ENCODE data around the gene EDIL3.

EDIL3 gene

DNA sequence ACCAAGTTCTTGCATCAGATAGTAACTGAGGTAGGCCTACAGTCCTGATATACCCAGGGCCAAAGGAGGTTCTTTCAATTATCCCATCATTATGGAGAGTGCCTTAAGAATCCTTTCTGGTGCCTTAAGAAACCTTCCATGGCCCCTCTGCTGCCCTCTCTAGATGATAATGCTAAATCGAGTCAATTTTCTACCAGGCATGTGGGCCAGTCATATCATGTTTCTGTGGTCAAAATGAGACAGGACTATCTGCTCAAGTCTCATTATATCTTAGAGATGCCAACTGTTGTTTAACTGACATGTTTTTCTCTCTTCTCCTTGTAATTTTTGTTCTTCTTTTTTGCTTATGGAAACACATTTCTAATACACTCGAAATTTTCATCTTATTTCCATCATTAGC is 127.6 kb downstream of the EDIL3 start:
- Histone ChIP-seq H3K27me3 (ENCODE audit: control insufficient read depth, insufficient read depth, low read length) (no peaks in the 10 kb centered on the region), H3K4me1 (ENCODE audit: control insufficient read depth, insufficient read depth, low read length) (peaks cover 8% of the 10 kb centered on the region; the same call in 1 of the 2 replicates), H3K36me3 (ENCODE audit: control insufficient read depth, insufficient read depth, low read length) (no peaks in the 10 kb centered on the region), H3K4me3 (ENCODE audit: low read depth, low read length) (no peak overlapping the region), H3K9ac (ENCODE audit: low read depth, low read length) (no peak overlapping the region), H3K27ac (ENCODE audit: low read depth, low read length) (no peak overlapping the region), H3K9me3 (ENCODE audit: control insufficient read depth, insufficient read depth, low read length) (no peaks in the 10 kb centered on the region)

DNA sequence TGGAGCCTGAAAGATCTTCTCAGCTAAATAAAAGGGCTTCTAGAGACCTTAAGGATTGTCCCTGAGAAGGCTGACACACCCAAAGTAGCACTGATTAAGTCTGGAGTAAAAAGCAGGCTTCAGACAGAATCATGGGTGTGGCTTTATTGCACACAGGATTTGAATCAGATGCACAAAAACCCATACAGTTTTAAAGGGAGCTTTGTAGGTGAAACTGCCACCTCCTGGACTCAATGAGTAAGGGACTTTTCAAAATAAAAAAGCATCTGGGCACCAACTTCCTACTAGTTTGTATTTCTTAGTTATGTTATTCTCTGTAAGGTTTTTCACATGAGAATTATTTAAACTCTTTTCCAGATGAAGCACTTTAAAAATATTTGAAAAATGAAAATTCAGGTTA is 129.4 kb downstream of the EDIL3 start:
- no peaks in the 10 kb centered on the region for H3K27me3 ChIP-seq (ENCODE audit: control insufficient read depth, insufficient read depth, low read length)
- H3K36me3 ChIP-seq (ENCODE audit: control insufficient read depth, insufficient read depth, low read length): no peaks in the 10 kb centered on the region
- H3K9me3 ChIP-seq (ENCODE audit: control insufficient read depth, insufficient read depth, low read length): no peaks in the 10 kb centered on the region
- H3K9ac ChIP-seq (ENCODE audit: low read depth, low read length): no peak overlapping the region
- H3K27ac ChIP-seq (ENCODE audit: low read depth, low read length): no peak overlapping the region
- no peak overlapping the region for H3K4me3 ChIP-seq (ENCODE audit: low read depth, low read length)
- peaks cover 5% of the 10 kb centered on the region; the same call in 1 of the 2 replicates for H3K4me1 ChIP-seq (ENCODE audit: control insufficient read depth, insufficient read depth, low read length)

DNA sequence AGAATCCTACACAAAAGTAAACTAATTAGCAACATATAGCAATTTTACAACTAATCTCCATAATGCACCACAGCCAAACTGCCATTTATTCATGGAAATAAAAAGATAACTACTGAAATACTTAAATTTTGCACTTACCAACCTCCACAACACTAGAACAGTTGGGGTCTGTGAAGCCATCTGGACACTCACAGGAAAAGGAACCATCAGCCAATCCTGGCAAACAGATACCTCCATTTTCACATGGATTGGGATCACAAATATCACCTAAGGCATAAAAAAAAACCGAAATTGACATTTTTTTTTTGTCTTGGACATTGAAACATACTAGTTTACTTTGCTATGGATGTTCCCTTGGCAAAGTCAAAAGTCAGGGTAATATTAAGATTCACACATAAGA is 130.7 kb downstream of the EDIL3 start:
- no peak overlapping the region for H3K27ac ChIP-seq (ENCODE audit: low read depth, low read length)
- H3K4me1 ChIP-seq (ENCODE audit: control insufficient read depth, insufficient read depth, low read length): peaks cover 6% of the 10 kb centered on the region; the same call in 1 of the 2 replicates
- no peaks in the 10 kb centered on the region for H3K9me3 ChIP-seq (ENCODE audit: control insufficient read depth, insufficient read depth, low read length)
- no peak overlapping the region for H3K9ac ChIP-seq (ENCODE audit: low read depth, low read length)
- no peaks in the 10 kb centered on the region for H3K27me3 ChIP-seq (ENCODE audit: control insufficient read depth, insufficient read depth, low read length)
- no peak overlapping the region for H3K4me3 ChIP-seq (ENCODE audit: low read depth, low read length)
- no peaks in the 10 kb centered on the region for H3K36me3 ChIP-seq (ENCODE audit: control insufficient read depth, insufficient read depth, low read length)

DNA sequence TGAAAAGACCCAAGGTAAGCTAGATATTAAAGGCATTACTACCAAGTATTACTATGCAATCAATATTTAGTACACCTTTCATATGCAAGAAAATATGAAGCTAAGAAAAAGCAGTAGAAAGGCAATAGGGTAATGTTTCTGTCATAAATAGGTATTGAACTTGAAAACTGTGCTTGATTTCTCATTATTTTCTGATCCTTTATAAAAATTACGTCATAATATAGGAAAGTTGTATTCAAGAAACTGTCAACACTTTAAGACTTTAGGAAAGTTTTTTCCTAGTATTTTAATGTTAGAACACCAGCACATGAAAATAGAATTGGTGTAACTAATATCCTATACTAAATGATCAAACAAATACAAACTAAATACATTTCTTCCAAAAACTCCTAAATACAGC is 133.2 kb downstream of the EDIL3 start:
- no peak overlapping the region for H3K4me3 ChIP-seq (ENCODE audit: low read depth, low read length)
- no peaks in the 10 kb centered on the region for H3K27me3 ChIP-seq (ENCODE audit: control insufficient read depth, insufficient read depth, low read length)
- H3K27ac ChIP-seq (ENCODE audit: low read depth, low read length): no peak overlapping the region
- H3K36me3 ChIP-seq (ENCODE audit: control insufficient read depth, insufficient read depth, low read length): no peaks in the 10 kb centered on the region
- peaks cover 6% of the 10 kb centered on the region; the same call in 1 of the 2 replicates for H3K4me1 ChIP-seq (ENCODE audit: control insufficient read depth, insufficient read depth, low read length)
- H3K9ac ChIP-seq (ENCODE audit: low read depth, low read length): no peak overlapping the region
- H3K9me3 ChIP-seq (ENCODE audit: control insufficient read depth, insufficient read depth, low read length): no peaks in the 10 kb centered on the region

DNA sequence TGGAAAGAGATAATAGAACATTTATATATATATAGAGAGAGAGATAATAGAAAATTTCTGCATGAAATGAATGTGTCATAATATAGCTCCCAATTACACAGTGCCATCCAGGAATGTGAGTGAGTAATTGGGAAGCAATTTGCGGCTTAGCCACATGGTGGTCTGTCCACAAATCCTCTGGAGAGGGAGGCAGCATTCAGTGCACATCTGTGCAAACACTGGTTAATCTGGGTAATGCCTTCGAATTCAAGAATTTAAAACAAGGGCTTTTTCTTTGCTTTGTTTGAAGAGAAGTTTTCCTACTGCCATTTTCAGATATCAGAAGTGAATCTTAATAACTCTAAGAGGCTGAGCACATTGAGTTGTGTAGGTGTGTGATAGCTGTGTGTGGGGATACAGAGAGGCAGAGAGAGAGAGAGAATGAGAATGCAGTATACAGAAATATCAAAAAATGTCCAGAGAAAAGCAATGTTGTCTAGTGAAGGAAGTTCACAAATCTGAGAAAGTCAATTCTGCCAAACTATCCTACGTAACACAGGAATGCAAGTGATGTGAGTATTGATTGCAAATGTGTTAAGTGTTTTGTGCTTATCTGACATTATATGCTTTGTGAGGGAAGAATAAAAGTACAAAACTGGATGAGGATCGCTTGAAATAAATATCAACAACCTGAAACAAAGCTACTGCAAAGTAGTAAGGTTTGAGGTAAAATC is 134.6 kb downstream of the EDIL3 start:
- peaks cover 6% of the 10 kb centered on the region; the same call in 1 of the 2 replicates for H3K4me1 ChIP-seq (ENCODE audit: control insufficient read depth, insufficient read depth, low read length)

DNA sequence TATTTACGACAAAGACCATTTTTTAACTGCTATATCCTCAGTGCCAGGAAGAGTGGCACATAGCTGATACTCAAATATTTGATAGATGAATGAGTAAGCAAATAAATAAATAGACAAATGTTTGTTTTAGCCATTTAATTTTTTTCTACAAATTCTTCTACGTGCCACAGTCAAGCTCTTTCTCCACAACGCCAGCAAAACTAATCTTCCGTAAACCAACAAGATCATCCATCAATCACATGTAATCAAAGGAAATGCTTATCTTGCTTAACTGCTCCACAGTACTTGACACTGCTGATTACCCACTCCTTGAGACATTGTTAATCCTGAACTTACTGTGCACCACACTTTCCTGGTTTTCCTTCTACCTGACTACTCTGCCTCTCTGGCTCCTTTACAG is 136.7 kb downstream of the EDIL3 start:
- no peak overlapping the region for H3K27ac ChIP-seq (ENCODE audit: low read depth, low read length)
- H3K9me3 ChIP-seq (ENCODE audit: control insufficient read depth, insufficient read depth, low read length): no peaks in the 10 kb centered on the region
- no peaks in the 10 kb centered on the region for H3K27me3 ChIP-seq (ENCODE audit: control insufficient read depth, insufficient read depth, low read length)
- H3K36me3 ChIP-seq (ENCODE audit: control insufficient read depth, insufficient read depth, low read length): no peaks in the 10 kb centered on the region
- peaks cover 6% of the 10 kb centered on the region; the same call in 1 of the 2 replicates for H3K4me1 ChIP-seq (ENCODE audit: control insufficient read depth, insufficient read depth, low read length)
- no peak overlapping the region for H3K9ac ChIP-seq (ENCODE audit: low read depth, low read length)
- H3K4me3 ChIP-seq (ENCODE audit: low read depth, low read length): no peak overlapping the region

More for the DNA sequence above, 134.6 kb downstream of the EDIL3 start:
- Histone ChIP-seq H3K9me3 (ENCODE audit: control insufficient read depth, insufficient read depth, low read length) (no peaks in the 10 kb centered on the region), H3K9ac (ENCODE audit: low read depth, low read length) (no peak overlapping the region), H3K27me3 (ENCODE audit: control insufficient read depth, insufficient read depth, low read length) (no peaks in the 10 kb centered on the region), H3K4me3 (ENCODE audit: low read depth, low read length) (no peak overlapping the region), H3K36me3 (ENCODE audit: control insufficient read depth, insufficient read depth, low read length) (no peaks in the 10 kb centered on the region), H3K27ac (ENCODE audit: low read depth, low read length) (no peak overlapping the region)

DNA sequence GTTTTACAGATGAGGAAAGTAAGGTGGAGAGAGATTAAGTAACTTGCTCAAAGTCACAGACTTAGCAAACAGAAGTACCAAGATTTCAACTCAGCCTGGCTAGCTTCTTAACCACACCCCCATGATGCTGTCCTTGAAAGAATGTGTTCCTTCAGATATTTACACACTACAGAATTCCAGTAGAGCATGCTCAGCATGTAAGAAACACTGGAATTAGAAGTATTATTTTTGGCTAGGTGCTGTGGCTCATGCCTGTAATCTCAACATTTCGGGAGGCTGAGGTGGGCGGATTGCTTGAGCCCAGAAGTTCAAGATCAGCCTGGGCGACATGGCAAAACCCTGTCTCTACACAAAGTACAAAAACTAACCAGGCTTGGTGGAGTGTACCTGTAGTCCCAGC is 142.4 kb downstream of the EDIL3 start:
- Histone ChIP-seq H3K4me3 (ENCODE audit: low read depth, low read length) (no peak overlapping the region), H3K36me3 (ENCODE audit: control insufficient read depth, insufficient read depth, low read length) (no peaks in the 10 kb centered on the region), H3K27ac (ENCODE audit: low read depth, low read length) (no peak overlapping the region), H3K9ac (ENCODE audit: low read depth, low read length) (no peak overlapping the region), H3K27me3 (ENCODE audit: control insufficient read depth, insufficient read depth, low read length) (no peaks in the 10 kb centered on the region), H3K9me3 (ENCODE audit: control insufficient read depth, insufficient read depth, low read length) (no peaks in the 10 kb centered on the region), H3K4me1 (ENCODE audit: control insufficient read depth, insufficient read depth, low read length) (peaks cover 6% of the 10 kb centered on the region; the same call in 1 of the 2 replicates)

DNA sequence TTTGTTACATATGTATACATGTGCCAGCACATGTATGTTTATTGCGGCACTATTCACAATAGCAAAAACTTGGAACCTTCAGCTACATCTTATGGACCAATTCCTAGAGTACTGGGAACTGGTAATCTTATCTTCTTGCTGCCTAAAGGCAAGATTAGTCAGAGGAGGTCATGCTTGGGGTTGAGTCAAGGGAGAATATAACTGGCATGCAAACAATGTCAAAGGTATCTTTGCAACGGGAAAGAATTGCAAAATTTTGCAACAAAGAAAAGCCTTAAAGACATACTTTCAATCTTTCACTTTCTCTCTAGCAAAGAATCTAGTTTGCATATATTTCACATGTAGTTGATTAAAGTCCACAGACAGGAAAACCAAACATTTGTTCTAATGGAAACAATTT is 145.2 kb downstream of the EDIL3 start:
- peaks cover 6% of the 10 kb centered on the region; the same call in 1 of the 2 replicates for H3K4me1 ChIP-seq (ENCODE audit: control insufficient read depth, insufficient read depth, low read length)
- H3K27ac ChIP-seq (ENCODE audit: low read depth, low read length): no peak overlapping the region
- no peak overlapping the region for H3K4me3 ChIP-seq (ENCODE audit: low read depth, low read length)
- H3K27me3 ChIP-seq (ENCODE audit: control insufficient read depth, insufficient read depth, low read length): no peaks in the 10 kb centered on the region
- no peaks in the 10 kb centered on the region for H3K9me3 ChIP-seq (ENCODE audit: control insufficient read depth, insufficient read depth, low read length)
- H3K36me3 ChIP-seq (ENCODE audit: control insufficient read depth, insufficient read depth, low read length): no peaks in the 10 kb centered on the region
- H3K9ac ChIP-seq (ENCODE audit: low read depth, low read length): no peak overlapping the region

DNA sequence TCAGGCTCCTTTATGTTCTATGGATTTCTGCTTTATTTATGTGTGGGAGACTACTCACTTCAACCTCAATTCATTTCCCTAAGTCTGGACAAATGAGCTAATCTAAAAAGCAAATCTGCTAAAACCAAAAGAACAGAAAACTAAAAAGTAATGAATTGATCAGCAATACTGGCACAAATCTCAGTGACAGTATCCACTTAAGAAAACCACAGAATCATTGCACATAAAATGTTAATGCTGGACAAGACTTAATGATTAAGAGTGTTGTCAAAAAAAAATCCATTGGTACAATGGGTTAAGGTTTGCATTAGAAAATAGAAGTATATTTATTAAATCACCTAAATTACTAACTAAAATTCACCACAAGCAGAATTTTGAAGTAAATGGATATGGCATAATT is 147.6 kb downstream of the EDIL3 start:
- Histone ChIP-seq H3K27ac (ENCODE audit: low read depth, low read length) (no peak overlapping the region), H3K4me1 (ENCODE audit: control insufficient read depth, insufficient read depth, low read length) (peaks cover 6% of the 10 kb centered on the region; the same call in 1 of the 2 replicates), H3K4me3 (ENCODE audit: low read depth, low read length) (no peak overlapping the region), H3K9me3 (ENCODE audit: control insufficient read depth, insufficient read depth, low read length) (no peaks in the 10 kb centered on the region), H3K9ac (ENCODE audit: low read depth, low read length) (no peak overlapping the region), H3K36me3 (ENCODE audit: control insufficient read depth, insufficient read depth, low read length) (no peaks in the 10 kb centered on the region), H3K27me3 (ENCODE audit: control insufficient read depth, insufficient read depth, low read length) (no peaks in the 10 kb centered on the region)

DNA sequence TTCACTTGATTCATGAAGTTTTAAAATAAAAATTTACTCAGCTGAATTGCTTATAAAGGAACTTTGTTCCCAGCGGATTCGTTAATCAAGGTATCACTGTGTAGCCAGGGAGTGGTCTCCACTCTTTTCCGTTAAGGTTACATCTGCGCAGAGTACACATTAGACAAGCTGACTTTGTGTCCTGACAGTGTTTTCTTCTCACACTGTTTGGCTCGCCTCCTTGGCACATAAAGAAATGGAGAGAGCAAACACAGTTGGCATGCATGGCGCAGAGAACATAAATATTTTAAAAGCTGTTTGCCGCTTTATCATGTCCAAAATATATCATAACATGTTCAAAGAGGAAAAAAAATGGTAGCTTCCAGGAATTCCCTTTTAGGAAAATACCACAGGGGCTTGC is 153.2 kb downstream of the EDIL3 start:
- no peak overlapping the region for H3K9ac ChIP-seq (ENCODE audit: low read depth, low read length)
- H3K9me3 ChIP-seq (ENCODE audit: control insufficient read depth, insufficient read depth, low read length): no peaks in the 10 kb centered on the region

DNA sequence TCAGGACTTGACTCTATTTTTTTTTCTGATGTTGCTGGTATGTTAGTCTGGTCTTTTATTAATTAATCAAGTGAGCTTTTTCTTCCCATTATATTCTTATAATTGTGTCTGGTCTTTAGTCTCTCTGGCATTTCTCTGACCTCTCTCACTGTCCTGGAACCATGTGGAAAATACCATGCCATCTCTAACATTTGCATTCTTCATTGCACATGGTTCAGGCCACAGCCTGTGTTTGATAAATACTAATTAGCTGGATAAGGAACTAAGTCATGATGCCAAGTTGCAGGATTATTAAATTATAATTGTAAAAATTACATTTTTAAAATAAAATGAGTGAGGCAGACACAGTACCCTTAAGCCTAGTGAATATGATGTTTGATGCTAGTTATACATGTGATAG is 155.6 kb downstream of the EDIL3 start:
- Histone ChIP-seq H3K36me3 (ENCODE audit: control insufficient read depth, insufficient read depth, low read length) (no peaks in the 10 kb centered on the region), H3K4me3 (ENCODE audit: low read depth, low read length) (no peak overlapping the region), H3K4me1 (ENCODE audit: control insufficient read depth, insufficient read depth, low read length) (no peaks in the 10 kb centered on the region), H3K27ac (ENCODE audit: low read depth, low read length) (no peak overlapping the region), H3K9ac (ENCODE audit: low read depth, low read length) (no peak overlapping the region), H3K27me3 (ENCODE audit: control insufficient read depth, insufficient read depth, low read length) (no peaks in the 10 kb centered on the region), H3K9me3 (ENCODE audit: control insufficient read depth, insufficient read depth, low read length) (no peaks in the 10 kb centered on the region)

More for the DNA sequence above, 153.2 kb downstream of the EDIL3 start:
- H3K4me3 ChIP-seq (ENCODE audit: low read depth, low read length): no peak overlapping the region
- no peaks in the 10 kb centered on the region for H3K27me3 ChIP-seq (ENCODE audit: control insufficient read depth, insufficient read depth, low read length)
- no peaks in the 10 kb centered on the region for H3K4me1 ChIP-seq (ENCODE audit: control insufficient read depth, insufficient read depth, low read length)
- no peaks in the 10 kb centered on the region for H3K36me3 ChIP-seq (ENCODE audit: control insufficient read depth, insufficient read depth, low read length)
- H3K27ac ChIP-seq (ENCODE audit: low read depth, low read length): no peak overlapping the region
